Measurements from ENCODE around the gene PTPRT.

PTPRT gene

GRCh38 chr20:42775866-42776265 is 413.8 kb downstream of the PTPRT start:
- peak; percentile 77 for DNase-seq

- no peak for DNase-seq
These were observed 414.7 kb downstream of the PTPRT start for GRCh38 chr20:42775037-42775436.

- no peak for DNase-seq
These were observed 426.7 kb downstream of the PTPRT start for GRCh38 chr20:42763015-42763414.

- no peak for DNase-seq
These were observed 432.7 kb downstream of the PTPRT start for GRCh38 chr20:42756991-42757390.

- no peak for DNase-seq
These were observed 435.0 kb downstream of the PTPRT start for GRCh38 chr20:42754706-42755105.

GRCh38 chr20:42752620-42753019 is 437.1 kb downstream of the PTPRT start:
- DNase-seq: no peak

GRCh38 chr20:42749556-42749955 is 440.1 kb downstream of the PTPRT start:
- DNase-seq: no peak

DNA sequence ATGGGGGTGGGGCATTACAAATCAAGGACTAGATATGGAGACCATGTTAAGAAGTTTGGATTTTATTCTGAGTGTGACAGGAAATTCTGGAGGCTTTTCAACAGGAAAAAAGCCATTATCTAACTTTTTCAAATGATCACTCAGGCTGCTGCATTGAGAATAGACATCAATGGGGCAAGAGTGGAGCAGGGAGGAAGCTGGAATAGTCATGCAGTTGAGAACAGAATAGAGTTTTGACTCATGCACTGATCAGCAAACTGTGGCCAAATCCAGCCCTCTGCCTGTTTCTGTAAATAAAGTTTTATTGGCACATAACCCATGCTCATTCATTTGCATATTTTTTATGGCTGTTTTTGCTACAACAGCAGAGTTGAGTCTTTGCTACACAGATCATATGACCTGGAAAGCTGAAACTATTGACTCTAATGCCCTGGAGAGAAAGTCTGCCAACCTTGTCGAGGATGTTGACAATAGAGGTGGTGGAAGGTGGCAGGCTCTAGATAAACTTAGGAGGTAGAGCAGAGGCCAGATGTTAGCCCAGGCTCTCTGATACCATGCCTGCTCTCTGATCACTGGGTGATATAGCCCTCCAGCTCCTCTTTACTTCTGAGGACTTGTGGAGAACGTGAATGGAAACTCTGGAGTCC is 441.8 kb downstream of the PTPRT start:
- DNase-seq: no peak

GRCh38 chr20:42744756-42745465 is 444.8 kb downstream of the PTPRT start:
- DNase-seq: no peak

DNA sequence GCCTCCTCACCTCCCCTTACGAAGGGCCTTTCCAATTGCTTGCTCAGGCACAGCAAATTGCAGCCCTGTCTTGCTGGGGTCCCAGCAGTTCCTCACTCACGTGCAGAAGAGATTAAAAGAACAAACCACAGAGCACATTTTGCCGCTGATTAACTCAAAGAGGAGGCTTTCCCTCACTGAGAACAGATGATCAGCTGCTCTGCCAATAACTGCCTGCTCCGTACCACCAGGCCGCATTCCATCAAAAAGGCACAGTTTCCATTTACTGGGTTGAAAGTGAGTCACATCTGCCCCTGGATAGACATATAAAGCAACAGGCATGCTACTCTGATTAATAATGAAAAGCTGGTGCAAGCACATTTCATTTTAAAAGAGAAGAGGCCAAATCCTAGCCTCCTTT is 446.8 kb downstream of the PTPRT start:
- DNase-seq: no peak

DNA sequence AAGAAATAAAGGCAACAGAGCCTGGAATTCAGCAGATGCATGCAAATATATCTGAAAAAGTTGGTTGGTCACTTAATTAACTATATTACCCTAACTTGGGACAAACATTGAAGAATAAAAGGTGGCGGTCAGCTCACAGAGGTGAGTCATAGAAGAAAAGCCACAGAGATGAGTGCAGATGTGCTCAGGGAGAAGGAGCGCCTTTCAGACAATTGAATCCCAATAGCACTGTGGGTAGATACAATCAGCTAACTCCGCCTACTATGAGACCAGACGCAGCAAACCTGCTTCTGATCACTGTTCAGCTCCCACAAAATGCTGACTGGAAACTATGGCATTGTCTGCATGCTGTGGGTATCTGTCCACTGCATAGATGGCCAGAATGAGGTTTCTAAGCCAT is 447.8 kb downstream of the PTPRT start:
- no peak for DNase-seq

GRCh38 chr20:42740226-42740870 is 449.4 kb downstream of the PTPRT start:
- no peak for DNase-seq

DNA sequence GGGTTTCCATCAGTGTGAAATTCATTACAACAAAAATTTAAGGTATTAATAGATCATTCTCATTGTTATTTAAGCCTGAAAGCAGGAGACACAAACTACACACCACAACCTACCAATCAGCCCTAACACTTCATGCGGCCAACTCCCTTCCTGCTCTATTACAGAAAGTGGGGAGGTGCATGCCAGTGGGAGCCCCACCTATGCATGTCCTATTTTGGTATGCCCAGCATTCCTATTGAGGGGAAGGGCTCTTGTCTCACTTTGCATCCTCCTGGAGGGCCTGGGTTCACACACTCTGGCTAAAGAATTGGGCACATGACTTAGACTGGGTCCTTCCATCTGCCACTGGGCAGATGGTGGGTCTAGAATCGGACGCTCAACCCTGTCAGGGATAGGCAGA is 450.0 kb downstream of the PTPRT start:
- peak; percentile 60 for DNase-seq

- no peak for DNase-seq
These were observed 454.2 kb downstream of the PTPRT start for GRCh38 chr20:42735539-42735938.

- peak; percentile 41 for DNase-seq
These were observed 454.9 kb downstream of the PTPRT start for GRCh38 chr20:42734660-42735368.

- DNase-seq: no peak
These were observed 467.8 kb downstream of the PTPRT start for GRCh38 chr20:42721923-42722322.

DNA sequence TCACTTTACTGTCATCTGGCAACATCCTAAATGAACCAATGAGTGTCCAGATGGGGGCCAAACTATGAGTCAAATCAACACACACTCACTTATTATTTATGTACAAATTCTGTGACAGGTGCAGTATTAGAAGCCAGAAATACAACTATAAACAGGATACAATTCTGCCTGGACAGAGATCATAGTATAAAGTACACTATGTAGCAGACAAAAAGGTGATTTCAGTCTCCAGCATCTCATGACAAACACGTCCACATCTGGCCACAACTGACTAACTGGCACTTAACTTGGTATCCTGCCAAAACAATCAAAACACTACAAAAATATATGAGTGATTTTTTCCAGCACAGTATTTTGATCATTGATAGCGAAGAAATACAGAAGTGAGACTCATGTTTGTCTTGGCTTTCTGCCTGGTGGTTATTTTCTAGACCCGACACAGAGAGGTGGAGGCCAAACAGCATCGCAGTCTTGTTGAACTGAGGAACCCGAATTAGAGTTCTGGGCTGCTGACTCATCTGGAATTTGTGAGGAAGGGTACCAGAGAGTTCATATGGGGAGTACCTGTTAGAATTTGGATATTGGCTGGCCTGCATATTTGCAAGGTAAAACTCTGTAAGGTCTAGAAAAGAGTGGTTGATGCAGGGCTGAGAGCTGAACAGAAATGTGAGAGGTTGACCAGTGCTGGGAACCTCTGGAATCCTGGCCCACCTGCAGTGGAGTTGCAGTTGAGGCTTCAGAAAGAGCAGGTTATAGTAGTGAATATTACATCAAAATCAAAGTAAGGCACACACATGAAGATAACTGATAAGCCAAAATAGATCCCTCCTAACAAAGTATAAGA is 475.2 kb downstream of the PTPRT start:
- DNase-seq: no peak

DNA sequence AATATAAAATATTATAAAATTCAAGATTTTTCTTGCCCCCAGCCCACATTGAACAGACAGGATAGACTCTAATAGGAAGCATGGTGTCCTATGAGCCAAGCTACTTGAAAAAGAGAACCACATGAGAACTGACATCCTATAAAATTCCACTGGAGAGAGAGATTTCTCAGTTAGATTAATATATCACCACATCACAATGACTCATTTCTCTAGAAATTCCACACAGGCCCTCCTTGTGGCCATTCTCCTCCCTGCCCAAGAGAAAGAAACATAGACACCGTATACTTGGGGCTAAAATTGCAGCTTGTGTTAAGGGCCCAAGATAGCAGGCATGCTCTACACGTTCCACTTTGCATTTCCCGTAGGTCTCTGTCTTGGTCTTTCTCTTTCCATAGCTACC is 481.4 kb downstream of the PTPRT start:
- DNase-seq: no peak

- DNase-seq: peak; percentile 24
These were observed 482.9 kb downstream of the PTPRT start for GRCh38 chr20:42706759-42707158.

GRCh38 chr20:42705550-42705949 is 484.2 kb downstream of the PTPRT start:
- no peak for DNase-seq

DNA sequence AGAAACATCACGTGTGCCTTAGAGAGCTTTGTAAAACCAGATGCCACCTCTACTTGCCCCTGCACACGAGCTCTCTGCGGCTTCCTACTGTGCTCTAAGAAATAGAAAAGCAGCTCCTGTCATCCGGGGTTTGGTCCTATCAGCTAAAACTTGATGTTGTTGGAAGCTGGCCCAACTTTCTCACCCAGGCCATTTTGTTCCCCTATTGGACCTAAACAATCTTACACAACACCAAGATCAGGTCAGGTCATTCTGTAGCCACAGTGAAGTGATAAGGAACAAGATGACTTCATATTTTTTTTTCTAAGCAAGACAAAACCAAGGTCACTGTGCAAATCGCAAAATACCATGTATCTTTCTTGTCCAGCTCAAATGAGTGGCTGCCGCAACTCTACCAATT is 486.0 kb downstream of the PTPRT start:
- DNase-seq: no peak

DNA sequence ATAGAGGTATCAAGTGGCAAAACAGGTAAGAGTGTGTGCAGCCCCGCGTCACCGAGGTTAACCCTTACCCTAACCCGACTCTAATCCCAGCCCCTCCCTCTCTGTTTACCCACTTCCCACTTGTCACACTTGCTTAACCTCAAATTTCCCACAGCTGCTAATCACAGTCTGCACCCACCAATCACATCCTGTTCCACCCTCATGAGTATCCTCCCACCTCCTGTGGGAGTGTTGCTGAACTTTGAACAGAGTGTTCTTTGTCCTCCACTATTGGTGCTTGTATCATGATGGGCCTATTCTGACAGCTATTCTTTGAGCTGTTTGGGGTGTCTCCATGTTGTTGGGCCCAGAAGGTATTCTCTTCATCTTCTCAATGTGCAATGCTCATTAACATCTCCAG is 487.8 kb downstream of the PTPRT start:
- no peak for DNase-seq

- DNase-seq: no peak
These were observed 489.3 kb downstream of the PTPRT start for GRCh38 chr20:42700372-42700771.
